HFF-Myc (cell line): Measurements from ENCODE around the gene DOCK4.

Source experiments
- DNase-seq: peaks from one replicate; pipeline ENCODE4 v3.0.0-alpha.2; 2011; ENCODE audit warnings: low read depth; ENCODE audit errors: extremely low read depth
- H3K4me3 ChIP-seq: replicated peaks from 2 replicates; pipeline ENCODE4 v1.5.1; 2011; ENCODE audit warnings: low read depth, mild to moderate bottlenecking, control low read depth, low read length
- TF ChIP-seq, protein P1 (sequence below): IDR thresholded peaks from 2 replicates; pipeline ENCODE4 v1.5.1; 2012; ENCODE audit warnings: mild to moderate bottlenecking, low read depth, low read length, control low read depth; ENCODE audit errors: missing control alignments

DOCK4 gene

DNA sequence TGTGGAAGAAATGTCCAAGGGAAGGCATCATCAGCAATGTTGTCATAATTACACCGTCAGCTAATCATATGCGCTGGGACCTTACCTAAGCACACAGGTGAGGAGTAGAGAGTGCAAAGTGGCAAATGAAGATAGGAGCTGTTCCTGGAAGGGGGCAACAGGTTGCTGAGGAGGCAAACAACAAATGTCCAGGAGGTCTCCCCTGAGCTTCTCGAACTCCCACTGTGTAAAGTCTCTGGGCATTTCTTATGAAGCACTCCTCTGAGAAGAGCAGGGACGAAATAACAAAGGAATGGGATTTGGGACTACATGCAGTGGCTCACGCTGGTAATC, 152.5 kb downstream of the DOCK4 start:
- no peak for DNase-seq
- H3K4me3 ChIP-seq, result no peak overlapping the region
- TF ChIP-seq, protein P1, sequence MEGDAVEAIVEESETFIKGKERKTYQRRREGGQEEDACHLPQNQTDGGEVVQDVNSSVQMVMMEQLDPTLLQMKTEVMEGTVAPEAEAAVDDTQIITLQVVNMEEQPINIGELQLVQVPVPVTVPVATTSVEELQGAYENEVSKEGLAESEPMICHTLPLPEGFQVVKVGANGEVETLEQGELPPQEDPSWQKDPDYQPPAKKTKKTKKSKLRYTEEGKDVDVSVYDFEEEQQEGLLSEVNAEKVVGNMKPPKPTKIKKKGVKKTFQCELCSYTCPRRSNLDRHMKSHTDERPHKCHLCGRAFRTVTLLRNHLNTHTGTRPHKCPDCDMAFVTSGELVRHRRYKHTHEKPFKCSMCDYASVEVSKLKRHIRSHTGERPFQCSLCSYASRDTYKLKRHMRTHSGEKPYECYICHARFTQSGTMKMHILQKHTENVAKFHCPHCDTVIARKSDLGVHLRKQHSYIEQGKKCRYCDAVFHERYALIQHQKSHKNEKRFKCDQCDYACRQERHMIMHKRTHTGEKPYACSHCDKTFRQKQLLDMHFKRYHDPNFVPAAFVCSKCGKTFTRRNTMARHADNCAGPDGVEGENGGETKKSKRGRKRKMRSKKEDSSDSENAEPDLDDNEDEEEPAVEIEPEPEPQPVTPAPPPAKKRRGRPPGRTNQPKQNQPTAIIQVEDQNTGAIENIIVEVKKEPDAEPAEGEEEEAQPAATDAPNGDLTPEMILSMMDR, result no peak

DNA sequence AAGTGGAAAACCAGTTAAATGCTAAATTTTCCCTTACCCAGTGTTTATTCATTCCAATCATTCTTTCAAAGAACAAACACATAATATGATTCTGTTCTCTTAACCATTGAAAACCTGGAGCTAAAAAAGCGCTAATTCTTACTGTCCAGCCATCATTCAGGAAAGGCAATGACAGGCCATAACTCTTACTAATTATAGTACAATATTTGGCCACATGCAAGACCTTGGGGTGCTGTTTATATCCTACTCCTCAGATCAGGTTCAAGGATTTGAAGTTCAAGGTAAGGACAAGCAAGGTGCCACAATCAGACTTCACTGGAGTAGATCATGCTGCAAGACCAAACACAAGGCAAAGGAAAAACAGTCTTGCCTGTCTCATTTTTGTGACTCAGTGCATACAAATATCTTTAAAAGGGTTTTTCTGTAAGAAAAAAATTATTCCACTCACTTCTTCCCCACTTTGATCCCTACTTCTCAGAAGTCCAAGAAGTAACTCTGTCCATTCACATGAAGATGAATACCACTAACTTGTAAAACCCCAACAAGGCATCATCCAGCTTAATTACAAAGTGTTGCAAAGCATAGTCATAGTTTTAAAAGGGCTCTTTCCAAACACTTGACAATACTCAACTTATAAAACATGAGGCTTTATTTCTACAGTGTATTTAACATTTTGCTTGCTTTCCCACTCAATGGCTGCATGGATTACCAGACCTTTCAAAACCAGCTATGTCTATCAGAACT, 153.0 kb downstream of the DOCK4 start:
- TF ChIP-seq, protein P1, result no peak
- no peak for DNase-seq
- H3K4me3 ChIP-seq, result no peak overlapping the region

DNA sequence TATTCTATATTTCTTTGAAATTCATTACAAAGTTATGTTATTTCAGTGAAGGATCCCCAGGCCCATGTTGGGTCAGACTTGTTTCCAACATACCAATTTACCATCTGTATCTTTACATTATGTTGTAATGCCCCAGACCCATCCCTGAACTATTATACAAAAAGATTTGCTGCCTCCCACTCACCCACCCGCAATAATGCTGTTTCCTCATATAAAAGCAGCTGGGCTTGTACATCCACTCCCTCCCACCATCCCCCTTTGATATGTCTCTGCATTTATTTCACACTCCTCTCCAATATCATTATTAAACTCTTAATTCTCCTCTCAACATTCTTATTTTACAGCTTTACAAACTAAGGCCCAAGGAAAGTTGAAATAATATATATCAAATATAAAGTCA, 153.7 kb downstream of the DOCK4 start:
- DNase-seq, result no peak
- H3K4me3 ChIP-seq, result no peak overlapping the region
- TF ChIP-seq, protein P1, result no peak

DNA sequence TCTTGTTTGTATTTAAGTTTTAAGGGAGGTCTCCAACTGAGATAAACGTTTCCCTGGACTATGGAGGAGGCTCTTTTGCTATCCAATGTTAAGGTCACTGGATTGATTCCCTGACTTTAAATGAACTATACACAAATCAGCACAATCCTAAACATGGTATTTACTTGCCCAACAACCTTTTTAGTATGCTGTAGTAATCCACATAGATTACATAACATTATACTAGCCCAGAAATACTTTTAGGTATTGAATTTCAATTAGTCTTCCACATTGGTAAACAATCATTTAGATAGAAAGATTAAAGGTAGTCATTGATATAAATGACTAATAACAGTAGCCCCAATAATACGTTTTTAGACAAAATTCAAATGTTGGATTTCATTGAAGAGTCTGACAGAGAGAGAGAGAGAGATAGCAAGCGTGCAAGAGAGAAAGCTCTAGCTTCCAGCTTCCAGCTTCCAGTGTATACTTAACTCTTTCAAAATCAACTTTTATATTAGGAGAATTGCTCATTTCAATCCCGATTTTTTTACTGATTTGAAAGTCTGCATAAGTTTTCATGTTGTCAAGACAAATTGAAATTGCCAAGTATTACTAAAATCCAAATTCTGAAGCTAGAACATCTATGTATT, 155.8 kb downstream of the DOCK4 start:
- TF ChIP-seq, protein P1, result no peak
- no peak overlapping the region for H3K4me3 ChIP-seq
- no peak for DNase-seq

DNA sequence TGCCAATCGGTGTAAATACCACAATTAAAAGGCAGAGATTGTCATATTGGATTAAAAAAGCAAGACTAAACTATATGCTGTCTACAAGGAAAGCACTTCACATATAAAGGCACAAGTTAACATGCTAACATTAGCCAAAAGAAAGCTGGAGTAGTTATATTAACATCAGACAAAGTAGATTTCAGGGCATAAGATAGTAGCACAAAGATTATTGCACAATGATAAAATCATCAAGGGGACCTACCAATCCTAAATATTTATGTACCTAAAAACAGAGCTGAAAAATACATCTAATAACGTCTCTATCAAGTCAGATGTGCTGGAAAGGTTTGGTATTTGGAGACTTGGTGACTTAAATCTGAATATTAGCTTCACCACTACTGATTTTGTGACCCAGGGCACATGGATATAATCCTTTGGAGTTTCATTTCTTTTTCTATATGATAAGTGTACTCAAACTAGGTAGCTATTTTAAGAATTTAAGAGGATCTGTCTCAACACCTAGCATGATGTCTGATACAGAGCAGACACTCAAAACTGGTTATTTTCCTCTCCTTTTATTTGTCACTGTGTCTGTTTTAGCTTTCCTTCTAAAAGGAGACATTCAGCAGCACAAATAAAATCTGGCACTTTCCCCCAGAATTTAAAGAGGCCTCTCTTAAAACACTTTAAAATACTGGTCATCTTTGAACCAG, 156.5 kb downstream of the DOCK4 start:
- no peak overlapping the region for H3K4me3 ChIP-seq
- TF ChIP-seq, protein P1, result no peak
- DNase-seq, result no peak

DNA sequence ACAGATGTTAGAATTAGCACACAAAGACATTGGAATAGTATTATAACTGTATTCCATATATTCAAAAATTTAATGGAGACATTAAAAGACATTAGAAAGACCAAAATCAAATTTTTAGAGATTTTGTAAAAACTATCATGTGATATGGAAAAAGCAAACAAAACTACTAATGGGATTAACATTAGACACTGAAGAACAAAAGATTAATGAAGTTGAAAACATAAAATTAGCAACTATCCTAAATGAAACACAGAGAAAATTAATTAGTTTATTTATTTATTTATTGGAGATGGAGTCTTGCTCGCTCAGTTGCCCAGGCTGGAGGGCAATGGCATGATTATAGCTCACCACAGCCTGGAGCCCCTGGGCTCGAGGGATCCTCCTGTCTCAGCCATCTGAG, 158.8 kb downstream of the DOCK4 start:
- TF ChIP-seq, protein P1, result no peak
- H3K4me3 ChIP-seq, result no peak overlapping the region
- no peak for DNase-seq
